Measurements from ENCODE around the gene SEMA5A. TPM values are rescaled to one million over a fixed set of nuclear protein-coding genes. Genes with fewer than 3 reads are reported as not detected.

Gene SEMA5A
- total and polyA plus RNA-seq, 2 donors (not counting 1 experiment from before 2014, with no cell fraction given), result not detected

DNA sequence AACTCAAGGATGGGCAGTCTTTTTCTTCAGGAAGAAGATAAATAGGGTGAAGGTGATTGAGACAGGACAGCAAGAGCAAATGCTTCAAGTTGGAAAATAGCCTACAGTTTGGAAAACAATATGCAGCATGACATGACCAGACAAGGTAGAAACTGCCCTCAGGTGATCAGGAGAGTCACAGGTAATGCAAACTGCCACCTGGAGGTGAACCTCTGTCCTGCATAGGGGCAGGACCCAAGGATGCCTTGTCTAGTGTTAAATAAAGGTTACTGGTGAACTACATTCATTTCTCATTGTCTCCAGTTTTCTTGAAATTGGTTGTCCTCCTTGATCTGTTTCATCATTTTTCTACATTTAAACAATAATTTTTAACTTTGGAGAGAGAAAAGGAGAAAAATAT is 232.1 kb downstream of the SEMA5A start:
- Histone ChIP-seq H3K9ac (ENCODE audit: low read length) (no peak overlapping the region), H3K4me3 (ENCODE audit: control extremely low read depth in 1 of 5, extremely low read depth in 1 of 5, insufficient read depth in 1 of 5, low read depth in 2 of 5, low read length in 4 of 5) (no peak overlapping the region), H2AFZ (ENCODE audit: insufficient read depth, low read depth, low read length, poor library complexity, severe bottlenecking) (no peak overlapping the region), H3K36me3 (replicated peaks in 1 of 2; ENCODE audit: control extremely low read depth in 1 of 2, control insufficient read depth in 1 of 2, extremely low read depth in 1 of 2, insufficient read depth in 2 of 2, low read length in 1 of 2) (no peaks in the 10 kb centered on the region), H3K4me1 (ENCODE audit: control insufficient read depth in 2 of 2, insufficient read depth in 2 of 2, low read length in 2 of 2) (no peaks in the 10 kb centered on the region), H3K79me2 (ENCODE audit: control insufficient read depth, insufficient read depth, low read length) (no peaks in the 10 kb centered on the region), H3K27me3 (replicated peaks in 1 of 4; ENCODE audit: control extremely low read depth in 1 of 4, control insufficient read depth in 3 of 4, insufficient read depth in 4 of 4, low read length in 3 of 4) (no peaks in the 10 kb centered on the region), H3K4me2 (replicated peaks; ENCODE audit: low read depth, low read length, poor library complexity, severe bottlenecking) (no peak overlapping the region), H3K9me3 (ENCODE audit: control extremely low read depth in 1 of 3, control insufficient read depth in 2 of 3, insufficient read depth in 1 of 3, low read length in 2 of 3) (no peaks in the 10 kb centered on the region), H3K27ac (ENCODE audit: low read length in 2 of 2) (no peak overlapping the region), H4K20me1 (ENCODE audit: control insufficient read depth, insufficient read depth, low read length, poor library complexity, severe bottlenecking) (no peaks in the 10 kb centered on the region)
- Mint-ChIP-seq H3K9me3 (ENCODE audit: insufficient read depth) (no peaks in the 10 kb centered on the region), H3K27ac (no peak overlapping the region), H3K4me1 (no peaks in the 10 kb centered on the region), H3K27me3 (no peaks in the 10 kb centered on the region), H3K4me3 (no peak overlapping the region)
- no peak for TF ChIP-seq EZH2 (IDR thresholded peaks at IDR 0.05; ENCODE audit: borderline replicate concordance, insufficient read depth, low read depth, low read length, poor library complexity, severe bottlenecking)
- TF ChIP-seq, protein P1, sequence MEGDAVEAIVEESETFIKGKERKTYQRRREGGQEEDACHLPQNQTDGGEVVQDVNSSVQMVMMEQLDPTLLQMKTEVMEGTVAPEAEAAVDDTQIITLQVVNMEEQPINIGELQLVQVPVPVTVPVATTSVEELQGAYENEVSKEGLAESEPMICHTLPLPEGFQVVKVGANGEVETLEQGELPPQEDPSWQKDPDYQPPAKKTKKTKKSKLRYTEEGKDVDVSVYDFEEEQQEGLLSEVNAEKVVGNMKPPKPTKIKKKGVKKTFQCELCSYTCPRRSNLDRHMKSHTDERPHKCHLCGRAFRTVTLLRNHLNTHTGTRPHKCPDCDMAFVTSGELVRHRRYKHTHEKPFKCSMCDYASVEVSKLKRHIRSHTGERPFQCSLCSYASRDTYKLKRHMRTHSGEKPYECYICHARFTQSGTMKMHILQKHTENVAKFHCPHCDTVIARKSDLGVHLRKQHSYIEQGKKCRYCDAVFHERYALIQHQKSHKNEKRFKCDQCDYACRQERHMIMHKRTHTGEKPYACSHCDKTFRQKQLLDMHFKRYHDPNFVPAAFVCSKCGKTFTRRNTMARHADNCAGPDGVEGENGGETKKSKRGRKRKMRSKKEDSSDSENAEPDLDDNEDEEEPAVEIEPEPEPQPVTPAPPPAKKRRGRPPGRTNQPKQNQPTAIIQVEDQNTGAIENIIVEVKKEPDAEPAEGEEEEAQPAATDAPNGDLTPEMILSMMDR (IDR thresholded peaks at IDR 0.05), result no peak
- POLR2A ChIA-PET, result no interaction called here
- DNase-seq (no peak), ATAC-seq (ENCODE audit: low read depth) (no peak)
- CTCF ChIA-PET, result no interaction called here
- intact Hi-C loops (cut with micrococcal nuclease), result no loop called here

DNA sequence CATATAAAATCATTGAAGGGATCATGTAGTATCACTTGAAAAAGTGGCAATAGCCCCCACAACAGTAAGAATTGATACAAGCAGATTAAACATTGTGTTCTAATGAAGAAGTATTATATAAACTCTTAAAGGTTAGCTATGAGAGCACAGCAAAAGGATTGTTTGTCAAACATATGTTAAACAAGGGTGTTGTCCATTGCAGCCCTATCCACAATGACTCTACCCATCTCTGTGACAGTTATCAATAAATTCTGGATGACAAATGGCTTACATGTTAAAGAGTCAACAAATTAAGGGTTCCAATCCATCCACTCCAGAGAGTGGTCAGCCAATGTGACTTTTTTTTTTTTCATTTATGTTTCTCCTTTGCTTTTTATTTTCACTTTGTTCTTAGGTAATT is 238.7 kb downstream of the SEMA5A start:
- no peaks in the 10 kb centered on the region for H3K36me3 ChIP-seq (replicated peaks in 1 of 2; ENCODE audit: control extremely low read depth in 1 of 2, control insufficient read depth in 1 of 2, extremely low read depth in 1 of 2, insufficient read depth in 2 of 2, low read length in 1 of 2)
- H3K4me2 ChIP-seq (replicated peaks; ENCODE audit: low read depth, low read length, poor library complexity, severe bottlenecking), result no peak overlapping the region
- TF ChIP-seq, protein P1 (IDR thresholded peaks at IDR 0.05), result no peak
- TF ChIP-seq EZH2 (IDR thresholded peaks at IDR 0.05; ENCODE audit: borderline replicate concordance, insufficient read depth, low read depth, low read length, poor library complexity, severe bottlenecking), result no peak
- Mint-ChIP-seq H3K4me3 (no peak overlapping the region), H3K27me3 (no peaks in the 10 kb centered on the region), H3K9me3 (ENCODE audit: insufficient read depth) (no peaks in the 10 kb centered on the region), H3K27ac (no peak overlapping the region), H3K4me1 (no peaks in the 10 kb centered on the region)
- H3K27ac ChIP-seq (ENCODE audit: low read length in 2 of 2), result no peak overlapping the region
- CTCF ChIA-PET, result no interaction called here
- POLR2A ChIA-PET, result no interaction called here
- no peaks in the 10 kb centered on the region for H3K4me1 ChIP-seq (ENCODE audit: control insufficient read depth in 2 of 2, insufficient read depth in 2 of 2, low read length in 2 of 2)
- no peaks in the 10 kb centered on the region for H3K79me2 ChIP-seq (ENCODE audit: control insufficient read depth, insufficient read depth, low read length)
- intact Hi-C loops (cut with micrococcal nuclease), result no loop called here
- DNase-seq, result no peak
- no peaks in the 10 kb centered on the region for H4K20me1 ChIP-seq (ENCODE audit: control insufficient read depth, insufficient read depth, low read length, poor library complexity, severe bottlenecking)
- no peaks in the 10 kb centered on the region for H3K9me3 ChIP-seq (ENCODE audit: control extremely low read depth in 1 of 3, control insufficient read depth in 2 of 3, insufficient read depth in 1 of 3, low read length in 2 of 3)
- no peak for ATAC-seq (ENCODE audit: low read depth)
- H3K9ac ChIP-seq (ENCODE audit: low read length), result no peak overlapping the region
- no peak overlapping the region for H3K4me3 ChIP-seq (ENCODE audit: control extremely low read depth in 1 of 5, extremely low read depth in 1 of 5, insufficient read depth in 1 of 5, low read depth in 2 of 5, low read length in 4 of 5)
- no peaks in the 10 kb centered on the region for H3K27me3 ChIP-seq (replicated peaks in 1 of 4; ENCODE audit: control extremely low read depth in 1 of 4, control insufficient read depth in 3 of 4, insufficient read depth in 4 of 4, low read length in 3 of 4)
- no peak overlapping the region for H2AFZ ChIP-seq (ENCODE audit: insufficient read depth, low read depth, low read length, poor library complexity, severe bottlenecking)

All from B cell (primary cell).